Panc1 (cell line): ENCODE results near the gene ALDH6A1. TPM values are rescaled to one million over a fixed set of nuclear protein-coding genes. Genes with fewer than 3 reads are reported as not detected.

Experiments
- ATAC-seq: fragments of 200-7000 bp; cut with Tn5 transposase; 2 replicates; pipeline ENCODE4 v1.9.1; 2020; ENCODE audit warnings: mild to moderate bottlenecking, moderate library complexity
- BruUV-seq: library from RNA; stranded (reverse); fragments of 400-500 nt; replicated peaks from 2 replicates; lab custom pipeline; 2021; lab: Mats Ljungman, UMichigan
- CTCF ChIA-PET: fragments of 300-600 bp; sonication (Branson Sonifier 250); formaldehyde crosslinking; loops from one replicate; lab custom pipeline; 2022; ENCODE audit warnings: antibody characterized with exemption; lab: Charles Lee
- POLR2A ChIA-PET: fragments of 300-600 bp; sonication (Branson Sonifier 250); formaldehyde crosslinking; loops from one replicate; lab custom pipeline; 2022; ENCODE audit warnings: antibody characterized with exemption; lab: Charles Lee
- DNase-seq: peaks from one replicate; pipeline ENCODE4 v3.0.0-alpha.2; 2010; ENCODE audit warnings: low read depth, low spot score
- H3K27ac ChIP-seq: 2 replicates; pipeline ENCODE4 v1.5.1; 2011; ENCODE audit warnings: mild to moderate bottlenecking, low read length, inconsistent platforms
- H3K27me3 ChIP-seq: fragments of 200-500 bp; sonication (Bioruptor generic); 2 replicates; pipeline ENCODE4 v1.6.0; 2014; ENCODE audit warnings: low read length, inconsistent platforms; ENCODE audit not compliant: control insufficient read depth, insufficient read depth
- H3K36me3 ChIP-seq: fragments of 200-500 bp; sonication (Bioruptor generic); 2 replicates; pipeline ENCODE4 v1.5.1; 2014; ENCODE audit warnings: inconsistent platforms, mild to moderate bottlenecking, low read length, moderate library complexity; ENCODE audit not compliant: control insufficient read depth, insufficient read depth
- H3K4me1 ChIP-seq: 2 replicates; pipeline ENCODE4 v1.5.1; 2011; ENCODE audit warnings: inconsistent platforms, mild to moderate bottlenecking, low read length, moderate library complexity; ENCODE audit not compliant: control insufficient read depth, insufficient read depth
- H3K4me3 ChIP-seq, 2 experiments: 2 replicates each; pipeline ENCODE4 v1.5.1; 2011 to 2012; ENCODE audit warnings: low read depth in 2 of 2, low read length in 2 of 2, mild to moderate bottlenecking in 2 of 2, inconsistent platforms in 1 of 2, moderate library complexity in 1 of 2
- H3K9me3 ChIP-seq: fragments of 200-500 bp; sonication (Bioruptor generic); 2 replicates; pipeline ENCODE4 v1.5.1; 2014; ENCODE audit warnings: low read depth, mild to moderate bottlenecking, inconsistent platforms, low read length, moderate library complexity; ENCODE audit not compliant: control insufficient read depth, insufficient read depth
- CTCF ChIP-seq: fragments of 450-650 bp; IDR thresholded peaks from 2 replicates; pipeline ENCODE4 v1.5.1; 2017; ENCODE audit warnings: mild to moderate bottlenecking
- POLR2AphosphoS5 ChIP-seq: IDR thresholded peaks from 2 replicates; pipeline ENCODE4 v1.6.1; 2012; ENCODE audit warnings: mild to moderate bottlenecking, low read depth, low read length, moderate library complexity
- REST ChIP-seq, 2 experiments: IDR thresholded peaks; 2 replicates each; pipeline ENCODE4 v1.6.1; 2011 to 2012; ENCODE audit warnings: low read depth in 2 of 2, control low read depth in 1 of 2, low read length in 1 of 2, mild to moderate bottlenecking in 1 of 2, moderate library complexity in 1 of 2; ENCODE audit not compliant: insufficient read depth in 1 of 2
- SIN3A ChIP-seq: IDR thresholded peaks from 2 replicates; pipeline ENCODE4 v1.6.1; 2012; ENCODE audit warnings: low read depth, mild to moderate bottlenecking, low read length, moderate library complexity, borderline replicate concordance; ENCODE audit not compliant: insufficient read depth
- TCF7L2 ChIP-seq: IDR thresholded peaks from 2 replicates; pipeline ENCODE4 v1.6.1; 2011; ENCODE audit warnings: mild to moderate bottlenecking, low read depth, low read length, inconsistent platforms
- in situ Hi-C: cut with HindIII; loops from 2 replicates; pipeline ENCODE4 v1.10.0; 2016; ENCODE audit warnings: low sequenced_read_pairs, low pct_unique_long_range_greater_than_20kb
- intact Hi-C: fragments of 100-400 bp; cut with micrococcal nuclease; formaldehyde crosslinking; loops from one replicate; pipeline ENCODE4 v1.10.0; 2022; ENCODE audit not compliant: unreplicated experiment
- total RNA-seq: library from RNA; stranded (reverse); gene quantifications from one replicate; pipeline ENCODE4 v1.2.1, GENCODE V29; 2021; ENCODE audit not compliant: unreplicated experiment

The ALDH6A1 gene
- total RNA-seq, 1 experiment from 2014 or later: 2.1 TPM

- POLR2A ChIA-PET: interaction anchor here (0.8 kb wide), 1 partner anchor 127 kb away, joined by 3 read pairs; the partner anchor contains the start of genes COQ6 and FAM161B
- BruUV-seq: no TSS peak
- CTCF ChIA-PET: no interaction called here
- no peaks in the 10 kb centered on the region for H3K27me3 ChIP-seq
- H3K4me3 ChIP-seq: no peak overlapping the region
- no peaks in the 10 kb centered on the region for H3K4me1 ChIP-seq
- no peaks in the 10 kb centered on the region for H3K36me3 ChIP-seq
- in situ Hi-C loops (no loop called here), intact Hi-C loops (no loop called here)
- no peak overlapping the region for H3K27ac ChIP-seq
- no peaks in the 10 kb centered on the region for H3K9me3 ChIP-seq
- no peak for ATAC-seq
- DNase-seq: no peak
- TF ChIP-seq REST (IDR thresholded peaks at IDR 0.05; ENCODE audit: insufficient read depth in 1 of 2, low read depth in 2 of 2, low read length in 1 of 2) (no peak), POLR2AphosphoS5 (no peak), SIN3A (no peak), TCF7L2 (no peak), CTCF (no peak)
Observed at GRCh38 chr14:74077401-74077800, 6.9 kb downstream of the ALDH6A1 start.

DNA sequence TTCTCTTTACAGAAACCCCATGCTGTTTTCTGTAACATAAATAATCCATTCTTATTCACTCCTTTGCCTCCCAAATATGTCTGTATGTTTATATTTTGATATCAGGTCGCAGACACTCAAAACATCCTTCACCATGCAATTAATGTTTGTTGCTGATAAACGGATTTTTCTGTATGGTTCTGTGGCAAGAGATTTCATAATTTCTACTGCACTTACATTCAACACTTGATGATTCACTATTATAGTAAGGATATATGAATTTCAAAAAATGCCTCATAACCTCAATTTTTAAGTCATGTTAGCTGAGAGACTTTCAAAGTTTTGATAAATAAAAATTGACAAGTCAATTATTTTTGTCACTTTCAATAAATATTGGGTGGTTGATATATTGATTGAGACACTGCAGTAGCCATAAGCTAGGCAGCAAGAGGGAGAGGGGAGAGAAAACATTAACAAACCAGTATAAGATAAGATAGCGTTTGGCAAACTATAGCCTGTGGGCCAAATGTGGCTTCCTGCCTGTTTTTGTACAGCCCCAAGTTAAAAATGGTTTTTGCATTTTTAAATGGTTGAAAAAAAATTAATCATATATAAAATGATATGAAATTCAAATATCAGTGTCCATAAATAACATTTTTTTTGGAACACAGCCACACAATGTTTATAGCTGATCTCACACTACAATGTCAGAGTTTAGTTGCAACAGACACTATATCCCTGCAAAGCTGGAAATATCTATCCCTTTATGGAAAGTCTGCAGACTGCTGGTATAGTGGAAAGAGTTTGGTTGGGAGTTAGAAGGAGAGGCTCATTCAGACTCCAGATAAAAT is 18.3 kb downstream of the ALDH6A1 start:
- no peak for TF ChIP-seq REST (IDR thresholded peaks at IDR 0.05; ENCODE audit: insufficient read depth in 1 of 2, low read depth in 2 of 2, low read length in 1 of 2)
- TF ChIP-seq POLR2AphosphoS5: no peak
- TF ChIP-seq SIN3A: no peak
- TF ChIP-seq CTCF: no peak
- no peak for TF ChIP-seq TCF7L2
- BruUV-seq: no TSS peak
- CTCF ChIA-PET: no interaction called here

More for the DNA sequence above, 18.3 kb downstream of the ALDH6A1 start:
- Histone ChIP-seq H3K4me1 (no peaks in the 10 kb centered on the region), H3K36me3 (no peaks in the 10 kb centered on the region), H3K27me3 (no peaks in the 10 kb centered on the region), H3K27ac (no peak overlapping the region), H3K9me3 (no peaks in the 10 kb centered on the region), H3K4me3 (no peak overlapping the region)
- DNase-seq (no peak), ATAC-seq (no peak)
- intact Hi-C loops (no loop called here), in situ Hi-C loops (no loop called here)
- POLR2A ChIA-PET: no interaction called here
